GM06990 (cell line): ENCODE data around the gene IFT88.

Experiments
- DNase-seq: peaks from one replicate; pipeline ENCODE4 v3.0.0-alpha.2; 2011; ENCODE audit not compliant: insufficient read length; ENCODE audit errors: extremely low read depth
- H3K27me3 ChIP-seq: replicated peaks from 2 replicates; pipeline ENCODE4 v1.6.0; 2011; ENCODE audit warnings: low read length; ENCODE audit not compliant: control insufficient read depth, insufficient read depth
- H3K36me3 ChIP-seq: 2 replicates; pipeline ENCODE4 v1.5.1; 2011; ENCODE audit warnings: low read length; ENCODE audit not compliant: control insufficient read depth, insufficient read depth
- H3K4me3 ChIP-seq: replicated peaks from 2 replicates; pipeline ENCODE4 v1.5.1; 2011; ENCODE audit warnings: low read depth, mild to moderate bottlenecking, control low read depth, low read length
- TF ChIP-seq, protein P1 (sequence below): IDR thresholded peaks from 2 replicates; pipeline ENCODE4 v1.5.1; 2011; ENCODE audit warnings: low read length, control low read depth, mild to moderate bottlenecking, inconsistent platforms; ENCODE audit not compliant: insufficient read depth, poor library complexity, severe bottlenecking

IFT88 gene

DNA sequence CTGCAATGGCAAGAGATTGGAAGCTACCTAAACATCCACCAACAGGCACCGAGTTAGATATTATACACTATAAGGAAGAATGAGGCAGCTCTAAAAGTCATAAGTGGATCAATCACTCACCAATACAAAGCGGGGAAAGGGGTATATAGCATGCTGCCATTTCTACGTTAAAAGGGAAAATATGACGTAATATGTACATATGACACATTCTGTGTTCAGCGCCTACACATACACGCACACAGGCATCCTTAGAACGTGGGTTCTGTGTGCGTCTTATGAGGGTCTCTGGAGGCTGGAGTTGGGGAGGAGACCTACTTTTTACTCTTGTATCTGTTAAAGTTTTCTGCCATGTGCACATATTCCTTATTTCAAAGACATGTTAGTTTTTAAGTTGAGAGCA lies 142.4 kb downstream of the IFT88 start:
- TF ChIP-seq, protein P1, sequence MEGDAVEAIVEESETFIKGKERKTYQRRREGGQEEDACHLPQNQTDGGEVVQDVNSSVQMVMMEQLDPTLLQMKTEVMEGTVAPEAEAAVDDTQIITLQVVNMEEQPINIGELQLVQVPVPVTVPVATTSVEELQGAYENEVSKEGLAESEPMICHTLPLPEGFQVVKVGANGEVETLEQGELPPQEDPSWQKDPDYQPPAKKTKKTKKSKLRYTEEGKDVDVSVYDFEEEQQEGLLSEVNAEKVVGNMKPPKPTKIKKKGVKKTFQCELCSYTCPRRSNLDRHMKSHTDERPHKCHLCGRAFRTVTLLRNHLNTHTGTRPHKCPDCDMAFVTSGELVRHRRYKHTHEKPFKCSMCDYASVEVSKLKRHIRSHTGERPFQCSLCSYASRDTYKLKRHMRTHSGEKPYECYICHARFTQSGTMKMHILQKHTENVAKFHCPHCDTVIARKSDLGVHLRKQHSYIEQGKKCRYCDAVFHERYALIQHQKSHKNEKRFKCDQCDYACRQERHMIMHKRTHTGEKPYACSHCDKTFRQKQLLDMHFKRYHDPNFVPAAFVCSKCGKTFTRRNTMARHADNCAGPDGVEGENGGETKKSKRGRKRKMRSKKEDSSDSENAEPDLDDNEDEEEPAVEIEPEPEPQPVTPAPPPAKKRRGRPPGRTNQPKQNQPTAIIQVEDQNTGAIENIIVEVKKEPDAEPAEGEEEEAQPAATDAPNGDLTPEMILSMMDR, result no peak
- Histone ChIP-seq H3K27me3 (no peaks in the 10 kb centered on the region), H3K36me3 (no peaks in the 10 kb centered on the region), H3K4me3 (no peak overlapping the region)
- DNase-seq, result no peak

DNA sequence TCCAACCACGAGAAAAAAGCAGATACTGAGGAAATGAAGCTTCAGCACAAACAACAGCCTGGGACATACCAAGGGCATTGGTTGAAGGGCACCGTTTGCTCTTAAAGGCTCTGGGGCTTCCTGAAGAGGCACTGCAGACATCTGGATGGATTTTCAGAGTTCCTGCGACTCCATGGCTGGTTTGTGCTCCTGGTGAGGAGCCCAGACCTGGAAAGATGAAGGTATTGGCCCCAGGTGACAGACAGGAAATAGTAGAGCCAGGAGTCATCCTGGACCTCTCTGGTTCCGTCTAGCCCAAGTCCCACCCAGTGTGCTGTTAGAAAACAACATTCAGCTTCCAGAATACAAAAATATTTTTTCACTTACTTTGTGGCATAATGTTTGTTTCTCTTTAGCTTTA lies 142.8 kb downstream of the IFT88 start:
- H3K36me3 ChIP-seq, result no peaks in the 10 kb centered on the region
- DNase-seq, result no peak
- H3K4me3 ChIP-seq, result no peak overlapping the region
- TF ChIP-seq, protein P1, result no peak
- H3K27me3 ChIP-seq, result no peaks in the 10 kb centered on the region

DNA sequence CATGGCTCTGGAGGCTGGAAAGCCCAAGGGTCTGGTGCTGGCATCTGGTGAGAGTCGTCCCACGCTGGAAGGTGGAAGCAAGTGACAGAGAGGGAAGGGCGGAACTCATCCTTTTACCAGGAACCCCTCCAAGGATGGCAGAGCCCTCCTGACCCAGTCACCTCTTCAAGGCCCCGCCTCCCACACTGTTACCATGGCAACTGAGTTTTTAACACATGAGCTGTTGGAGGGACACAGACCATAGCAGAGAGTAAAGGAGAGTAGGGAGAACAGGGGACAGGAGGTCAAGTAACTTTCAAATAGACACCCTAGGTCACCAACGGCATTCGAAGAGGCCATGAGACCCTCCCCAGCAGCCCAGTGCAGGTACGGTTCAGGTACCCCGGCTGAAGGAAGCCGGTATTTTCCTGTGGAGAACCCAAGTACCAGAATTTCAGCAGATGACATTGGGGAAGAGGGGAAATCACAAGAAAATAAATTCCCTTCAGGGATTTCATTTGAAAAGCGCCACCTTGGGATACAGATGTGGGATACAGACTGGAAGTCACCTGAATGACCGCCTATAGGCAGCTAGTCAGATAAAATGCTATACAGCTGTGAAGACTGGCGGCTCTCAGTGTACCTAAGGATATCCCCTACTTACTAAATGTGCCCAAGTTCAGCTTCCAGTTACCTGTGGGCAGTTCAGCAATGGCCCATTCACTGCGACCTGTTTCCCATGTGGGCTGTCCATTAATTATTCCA lies 144.5 kb downstream of the IFT88 start:
- H3K27me3 ChIP-seq, result no peaks in the 10 kb centered on the region
- no peak for DNase-seq
- H3K36me3 ChIP-seq, result no peaks in the 10 kb centered on the region
- no peak overlapping the region for H3K4me3 ChIP-seq
- TF ChIP-seq, protein P1, result no peak

DNA sequence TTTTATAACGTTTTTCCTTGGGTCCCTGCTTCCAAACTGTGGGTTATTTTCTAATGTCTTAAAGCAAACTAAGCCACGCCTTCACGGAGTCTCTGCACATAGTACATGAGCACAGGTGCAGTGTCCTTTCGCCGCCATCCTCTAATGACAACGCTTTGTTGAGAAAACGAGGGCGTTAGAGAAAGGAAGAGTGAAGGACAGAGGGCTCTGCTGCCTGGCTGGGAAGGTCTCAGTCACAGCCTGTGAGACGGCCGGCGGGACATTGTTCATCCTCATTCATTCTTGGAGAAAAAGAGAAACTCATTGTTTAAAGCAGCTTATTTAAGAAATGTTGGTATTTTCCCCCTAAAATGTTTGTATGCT lies 146.0 kb downstream of the IFT88 start:
- no peak for DNase-seq
- Histone ChIP-seq H3K4me3 (no peak overlapping the region), H3K27me3 (no peaks in the 10 kb centered on the region), H3K36me3 (no peaks in the 10 kb centered on the region)
- TF ChIP-seq, protein P1, result no peak

DNA sequence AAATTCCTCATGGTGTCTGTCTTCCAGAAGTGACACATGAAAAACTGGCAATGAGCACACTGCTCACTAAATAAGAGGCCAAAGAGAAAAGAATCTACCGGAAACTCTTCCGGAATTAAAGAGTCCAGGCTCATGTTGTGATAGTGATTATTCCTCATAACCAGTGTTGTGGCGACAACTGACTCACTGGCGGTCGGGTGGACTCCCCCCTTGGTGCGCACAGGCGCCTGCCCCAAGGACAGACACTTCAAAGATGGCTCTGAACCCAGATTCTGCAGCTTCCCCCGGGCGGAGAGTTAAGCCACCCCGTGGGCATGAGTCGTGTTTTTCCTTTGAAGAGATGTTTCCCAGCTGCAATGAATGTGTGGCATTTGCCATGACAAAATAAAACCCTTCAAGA lies 146.8 kb downstream of the IFT88 start:
- Histone ChIP-seq H3K36me3 (no peaks in the 10 kb centered on the region), H3K27me3 (no peaks in the 10 kb centered on the region), H3K4me3 (no peak overlapping the region)
- TF ChIP-seq, protein P1, result no peak
- DNase-seq, result no peak

DNA sequence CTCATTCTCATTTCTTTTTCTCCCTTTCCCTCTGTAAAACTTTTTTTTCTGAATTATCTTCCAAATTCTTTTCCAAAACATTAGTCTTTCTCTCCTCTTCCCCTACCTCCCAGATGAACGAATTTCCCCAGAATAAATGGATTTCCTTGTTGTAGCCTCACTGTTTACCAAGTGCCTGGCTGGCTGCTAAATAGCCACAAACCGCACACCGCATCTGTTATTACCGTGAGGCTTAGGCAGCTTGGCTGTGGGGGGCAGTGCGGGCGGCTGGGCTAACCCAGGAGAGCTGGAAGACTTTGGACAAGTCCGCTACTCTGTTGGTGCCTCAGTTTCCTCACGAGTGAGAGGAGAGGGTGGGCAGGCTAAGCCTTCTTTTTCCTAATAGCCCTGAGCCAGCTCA lies 147.2 kb downstream of the IFT88 start:
- TF ChIP-seq, protein P1, result no peak
- Histone ChIP-seq H3K27me3 (no peaks in the 10 kb centered on the region), H3K36me3 (no peaks in the 10 kb centered on the region), H3K4me3 (no peak overlapping the region)
- no peak for DNase-seq
